Measurements from ENCODE around the gene NLGN4X. TPM values are rescaled to one million over a fixed set of nuclear protein-coding genes. Genes with fewer than 3 reads are reported as not detected.
"Not testable (repeated sequence)": the region's sequence is repeated elsewhere in the genome, so short reads cannot be mapped to it uniquely, and the experiment has no call there.

NLGN4X gene
- total RNA-seq, 1 donor from 2014 or later: 0.34 TPM

DNA sequence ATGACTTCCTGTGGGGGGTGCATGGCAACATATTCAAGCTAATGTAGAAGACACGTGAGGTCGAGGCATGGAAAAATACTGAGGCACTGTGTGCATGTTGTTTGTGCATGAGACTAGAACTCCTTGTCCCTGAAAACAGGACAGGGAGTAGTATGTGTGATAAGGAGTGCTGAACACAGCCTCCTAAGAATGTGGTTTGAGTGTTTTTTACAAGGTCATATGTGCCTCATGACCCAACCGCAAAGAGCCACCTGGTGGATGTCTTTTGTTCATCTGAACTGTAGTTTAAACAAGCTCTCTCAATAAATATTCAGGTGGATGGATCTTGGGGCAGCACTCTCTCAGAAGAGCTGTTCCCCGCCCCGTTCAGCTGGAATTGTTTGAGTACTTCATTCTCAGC lies 226.6 kb downstream of the NLGN4X start:
- no peak for DNase-seq

DNA sequence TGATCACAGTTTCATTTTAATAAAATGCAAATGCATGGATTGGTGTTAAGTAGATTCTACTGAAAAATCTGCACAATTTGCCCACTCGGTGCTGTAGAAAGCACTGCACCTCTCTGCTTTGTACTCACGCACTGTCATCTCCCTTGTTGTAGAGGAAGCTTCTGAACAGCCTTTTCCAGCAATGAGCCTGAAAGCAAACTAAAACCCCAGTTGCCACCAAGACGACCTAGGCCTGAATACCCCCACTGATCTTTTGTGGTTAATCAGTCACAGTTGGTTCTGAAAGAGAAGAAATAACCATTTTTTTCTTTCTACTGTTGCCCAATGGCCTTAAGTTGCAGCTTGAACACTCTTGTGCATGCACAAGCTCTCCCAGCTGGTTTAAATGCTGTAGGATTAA lies 229.8 kb downstream of the NLGN4X start:
- DNase-seq: no peak

DNA sequence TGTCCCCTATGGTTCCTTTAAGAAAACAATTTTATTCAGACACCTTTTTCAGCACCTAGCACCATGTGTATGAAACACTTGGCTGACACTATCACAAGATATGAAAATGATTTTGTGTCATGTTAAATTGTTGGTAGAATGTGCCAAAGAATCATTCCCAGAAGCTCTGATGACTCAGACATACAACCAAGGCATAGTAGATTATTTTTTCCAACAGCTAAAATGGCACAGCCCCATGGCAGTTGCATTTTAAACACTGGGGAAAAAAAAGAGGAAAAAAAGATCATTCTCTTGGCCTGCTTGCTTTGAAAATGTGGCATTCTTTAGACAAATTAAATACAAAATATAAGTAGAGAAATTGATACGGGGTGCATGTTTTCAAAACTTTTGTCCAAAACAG lies 230.2 kb downstream of the NLGN4X start:
- DNase-seq: no peak

- no peak for DNase-seq
These were observed 237.3 kb downstream of the NLGN4X start for GRCh38 chrX:5991393-5991792.

- DNase-seq: no peak
These were observed 249.3 kb downstream of the NLGN4X start for GRCh38 chrX:5979338-5979737.

- DNase-seq: no peak
These were observed 252.3 kb downstream of the NLGN4X start for GRCh38 chrX:5976332-5976731.

- DNase-seq: no peak
These were observed 257.4 kb downstream of the NLGN4X start for GRCh38 chrX:5971300-5971699.

DNA sequence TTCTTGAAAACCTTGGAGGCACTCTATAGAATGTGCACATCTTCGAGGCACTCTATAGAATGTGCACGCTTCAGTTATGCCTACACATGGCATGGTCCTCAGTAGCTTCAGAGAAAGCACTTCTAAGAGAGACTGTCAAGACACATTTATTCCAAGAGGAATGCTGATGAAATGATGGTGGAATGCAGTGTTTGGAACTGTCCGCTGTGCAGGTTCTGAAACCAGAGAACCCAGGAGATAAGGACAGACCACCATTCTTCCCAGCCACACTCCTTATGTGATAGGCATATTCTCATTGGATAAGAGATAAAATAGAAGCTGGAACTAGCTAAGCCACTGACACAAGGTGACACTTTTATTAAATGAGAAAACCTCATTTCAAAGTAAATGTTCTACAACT lies 263.3 kb downstream of the NLGN4X start:
- no peak for DNase-seq

DNA sequence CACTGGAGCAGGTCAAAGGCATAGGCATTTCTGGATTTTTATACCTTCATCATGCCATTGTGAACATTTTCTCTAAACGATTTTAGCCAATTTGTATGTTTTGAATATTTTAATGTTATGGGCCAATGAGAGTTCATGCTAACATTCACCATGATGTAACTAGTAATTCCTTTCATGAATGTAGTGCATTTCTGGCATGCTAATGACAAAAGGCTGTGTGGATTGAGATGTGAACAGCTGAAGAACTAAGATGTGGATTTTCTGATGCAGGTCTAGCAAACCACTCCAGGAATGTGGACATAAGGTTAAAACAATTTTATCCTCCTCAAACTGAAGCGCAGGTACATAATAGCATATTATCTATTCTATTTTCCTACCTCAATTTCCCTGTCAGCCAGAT lies 269.4 kb downstream of the NLGN4X start:
- DNase-seq: no peak

- no peak for DNase-seq
These were observed 270.1 kb downstream of the NLGN4X start for GRCh38 chrX:5958523-5958922.

DNA sequence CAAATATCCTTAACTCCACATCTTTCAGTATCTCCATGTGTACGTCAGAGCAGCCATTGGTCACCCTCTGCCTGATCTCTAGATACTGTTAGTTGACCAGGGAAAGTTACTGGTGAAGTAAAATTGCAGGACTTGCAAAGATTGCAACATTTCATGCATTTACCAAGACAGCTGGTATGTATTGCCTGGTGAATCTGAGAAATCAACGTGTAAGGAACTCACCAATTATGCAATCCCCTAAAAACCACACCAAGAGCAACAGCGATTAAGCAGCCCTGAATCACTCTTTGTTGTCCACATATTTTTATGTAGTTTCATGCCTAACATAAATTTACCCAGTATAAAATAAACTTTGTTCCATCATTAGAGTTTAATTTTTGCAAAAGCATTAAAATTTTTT lies 271.2 kb downstream of the NLGN4X start:
- no peak for DNase-seq

DNA sequence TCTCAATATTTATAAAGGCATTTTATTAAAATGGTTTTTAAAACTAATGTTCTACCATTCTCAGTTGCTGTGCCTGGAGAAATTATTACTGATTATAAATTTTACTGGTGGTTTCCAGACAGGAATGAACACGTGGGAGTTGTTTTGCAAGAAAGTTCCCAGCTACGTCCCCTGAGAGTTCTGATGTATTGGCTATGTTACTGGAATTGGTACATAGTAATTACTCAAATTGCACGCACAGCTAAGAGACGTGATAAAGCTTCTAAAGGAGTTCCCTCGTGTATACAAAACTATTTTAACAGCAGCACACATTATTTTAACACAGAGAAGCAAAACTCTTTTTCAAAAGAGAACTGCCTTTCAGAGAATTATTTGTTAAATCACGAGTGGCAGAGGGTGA lies 292.2 kb downstream of the NLGN4X start:
- no peak for DNase-seq

DNA sequence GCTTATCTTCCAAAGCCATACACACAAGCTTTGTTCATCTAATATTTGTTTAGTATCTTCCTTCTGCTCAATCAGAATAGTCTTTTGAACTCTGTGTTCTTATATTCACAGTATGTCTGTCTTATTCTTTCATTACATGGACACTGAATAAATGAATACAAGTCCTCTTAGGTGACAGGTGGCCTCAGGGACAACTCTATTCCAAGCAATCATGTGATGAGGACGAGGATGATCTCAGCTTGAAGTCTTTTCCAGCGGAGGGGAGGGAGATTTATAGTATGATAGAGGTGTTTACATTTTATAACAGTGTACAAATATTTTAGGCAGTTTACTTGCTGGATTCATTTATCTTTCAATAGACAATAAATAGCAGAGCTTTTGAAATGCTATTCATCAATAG lies 300.4 kb downstream of the NLGN4X start:
- no peak for DNase-seq

DNA sequence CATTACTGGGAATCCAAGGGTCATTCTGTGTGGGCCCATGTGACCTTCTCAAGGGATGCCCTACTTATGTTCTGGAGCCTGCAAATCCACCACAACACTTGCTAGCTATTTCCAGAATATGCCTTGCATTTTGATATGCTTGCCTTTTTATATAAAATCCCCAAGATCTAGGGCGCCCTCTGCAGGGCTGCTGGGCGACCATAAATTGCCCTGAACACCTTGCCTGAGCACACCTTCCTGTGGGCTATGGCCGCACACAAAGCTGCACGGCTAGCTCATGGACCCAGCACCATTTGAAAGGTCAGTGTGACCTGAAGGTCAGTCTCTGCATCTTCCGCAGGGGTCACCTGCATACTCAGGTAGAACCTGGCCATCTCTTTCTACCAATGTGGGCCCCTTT lies 311.7 kb downstream of the NLGN4X start:
- no peak for DNase-seq

DNA sequence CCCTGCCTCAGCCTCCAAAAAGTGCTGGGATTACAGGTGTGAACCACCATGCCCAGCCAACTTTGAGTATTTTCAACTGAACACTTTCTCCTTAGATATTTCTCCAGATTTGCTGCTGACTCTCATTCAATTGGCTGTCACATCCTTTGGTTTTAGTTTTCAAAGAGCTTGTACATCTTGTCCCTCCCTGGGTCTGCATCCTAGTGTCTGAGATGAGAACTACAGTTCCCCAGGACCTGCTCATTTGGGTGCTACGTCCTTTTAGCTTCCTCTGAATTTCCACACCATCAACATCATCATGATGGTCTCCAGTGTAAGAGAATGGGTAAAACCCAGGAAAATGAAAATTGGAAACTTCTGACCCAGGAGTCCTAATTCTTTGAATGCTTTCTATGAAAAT lies 312.9 kb downstream of the NLGN4X start:
- DNase-seq: no peak

DNA sequence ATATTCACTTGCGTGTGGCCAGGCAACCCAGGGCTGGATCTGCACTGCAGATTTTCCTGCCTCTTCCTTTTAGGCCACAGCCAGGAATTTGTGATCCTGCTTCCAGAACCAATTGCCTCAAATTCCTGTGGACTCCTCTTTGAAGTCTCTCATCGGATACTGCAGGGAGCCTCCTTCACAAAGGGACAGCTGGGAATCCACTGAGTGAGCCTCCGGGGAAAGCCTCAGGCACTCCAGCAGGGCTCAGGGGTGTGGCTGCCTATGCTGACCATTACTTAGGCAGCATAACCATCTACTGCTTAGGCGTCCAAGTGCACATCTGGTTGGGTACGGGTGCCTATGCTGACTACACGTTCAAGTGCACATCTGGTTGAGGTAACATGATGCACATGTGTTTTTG lies 321.5 kb downstream of the NLGN4X start:
- DNase-seq: no peak

DNA sequence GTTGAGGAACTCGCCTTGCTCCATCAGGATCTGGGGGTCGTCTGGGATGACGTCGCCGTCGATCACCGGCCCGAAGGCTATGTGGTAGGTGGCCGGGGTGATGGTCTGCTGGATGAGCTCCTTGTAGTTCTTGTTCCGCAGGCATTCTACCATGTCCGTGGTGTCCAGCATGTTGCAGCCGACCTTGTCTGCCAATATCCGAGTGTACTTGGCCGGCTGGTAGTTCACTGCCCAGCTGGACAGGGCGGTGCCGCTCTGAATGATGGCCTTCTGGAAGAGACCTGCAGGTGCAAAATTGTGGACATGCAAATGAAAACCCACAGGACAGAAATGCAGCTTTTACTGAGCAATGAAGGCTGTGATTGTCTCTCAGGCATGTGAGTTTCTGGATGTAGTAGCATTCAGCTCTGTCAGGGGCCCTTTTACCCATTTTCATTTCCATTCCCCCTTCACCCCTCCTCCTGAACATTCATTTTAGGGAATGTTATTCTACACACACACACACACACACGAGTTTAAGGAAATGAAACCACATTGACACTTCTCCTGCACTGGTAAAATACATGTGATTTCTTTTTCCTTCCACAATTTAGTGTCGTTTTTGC lies 325.0 kb downstream of the NLGN4X start:
- DNase-seq: not testable (repeated sequence)

DNA sequence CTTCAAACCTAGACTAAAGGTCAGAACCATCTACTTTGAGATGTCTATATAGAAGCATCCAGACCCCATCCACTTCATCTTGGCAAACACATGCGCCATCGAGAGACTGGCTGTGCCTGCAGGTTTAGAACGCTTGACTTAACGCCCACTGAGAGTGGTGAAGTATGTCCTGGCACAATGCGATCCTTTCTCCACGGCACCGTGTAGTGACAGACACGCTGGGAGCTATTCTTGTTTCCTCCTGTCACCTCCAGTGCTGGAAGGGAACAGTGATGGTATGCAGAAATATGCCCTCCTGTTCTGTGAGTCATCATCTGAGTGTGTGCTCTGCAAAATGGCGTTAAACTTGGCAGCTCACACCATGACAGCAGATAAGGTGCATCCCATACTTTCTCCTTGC lies 330.2 kb downstream of the NLGN4X start:
- no peak for DNase-seq

DNA sequence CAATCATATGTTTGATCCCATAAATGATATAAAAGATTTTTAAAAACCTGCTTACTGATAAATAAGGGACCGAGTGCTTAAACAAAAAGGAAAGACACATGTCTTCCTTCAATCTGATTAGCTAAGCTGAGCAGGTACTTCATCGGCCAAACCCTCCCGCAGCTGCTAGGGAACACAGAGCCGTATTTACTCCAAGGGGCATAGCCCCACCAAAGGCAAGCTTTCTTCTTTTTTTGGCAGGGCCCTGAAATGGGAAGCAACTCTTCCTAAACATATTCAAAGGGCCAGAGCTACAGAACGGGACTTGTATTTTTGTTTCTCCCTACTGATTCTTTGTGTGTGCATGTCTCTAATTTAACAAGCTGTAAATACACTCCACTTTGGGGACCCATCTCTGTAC lies 337.3 kb downstream of the NLGN4X start:
- no peak for DNase-seq

DNA sequence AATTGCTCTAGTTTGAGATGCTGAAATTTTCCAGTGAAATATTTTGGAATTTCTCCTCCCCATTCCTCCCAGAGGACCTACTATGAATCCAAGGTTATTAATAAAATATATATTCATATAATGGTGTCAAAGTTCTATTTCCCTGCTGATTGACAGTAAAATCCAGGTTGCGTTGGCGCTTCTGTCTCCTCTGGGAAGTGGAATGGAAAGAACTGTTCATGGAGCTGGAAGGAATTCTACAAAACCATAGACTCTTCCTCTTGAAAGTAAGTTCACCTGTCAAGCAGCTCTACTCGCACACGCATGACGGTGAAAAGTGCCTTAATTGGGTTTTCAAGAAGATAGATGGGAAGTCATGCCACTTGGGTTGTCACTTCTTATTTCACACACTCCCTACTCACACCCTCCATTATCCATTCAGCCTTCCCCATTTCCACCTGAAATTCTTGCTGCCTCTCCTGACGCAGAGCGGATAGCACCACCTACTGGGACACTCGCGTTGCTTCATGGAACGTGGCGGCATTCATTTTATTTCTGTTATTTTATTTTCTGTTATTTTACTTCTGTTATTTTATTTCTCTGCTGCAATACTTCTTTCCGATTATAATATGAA lies 351.6 kb downstream of the NLGN4X start:
- DNase-seq: no peak

GRCh38 chrX:5870238-5870637 lies 358.4 kb downstream of the NLGN4X start:
- no peak for DNase-seq

- no peak for DNase-seq
These were observed 358.9 kb downstream of the NLGN4X start for GRCh38 chrX:5869786-5870185.

GRCh38 chrX:5867778-5868177 lies 360.9 kb downstream of the NLGN4X start:
- no peak for DNase-seq

GRCh38 chrX:5857232-5857631 lies 371.4 kb downstream of the NLGN4X start:
- DNase-seq: no peak

GRCh38 chrX:5852941-5853340 lies 375.7 kb downstream of the NLGN4X start:
- no peak for DNase-seq

Measured in dermis blood vessel endothelial cell (primary cell).